HepG2 (cell line): ENCODE data around the gene NID1.

Experiments
- FOXC1 ChIP-seq: sonication (generic); formaldehyde crosslinking; IDR thresholded peaks from 2 replicates; pipeline ENCODE4 v1.8.0; 2022; ENCODE audit warnings: mild to moderate bottlenecking, missing genetic modification reagents, borderline replicate concordance
- SMC3 ChIP-seq: IDR thresholded peaks from 2 replicates; pipeline ENCODE4 v1.6.1; 2011; ENCODE audit warnings: low read length, improper control_type of control experiment
- ZMYM2 ChIP-seq: sonication (generic); formaldehyde crosslinking; IDR thresholded peaks from 2 replicates; pipeline ENCODE4 v1.8.0; 2022; ENCODE audit warnings: mild to moderate bottlenecking, missing genetic modification reagents

GRCh38 chr1:236103646-236104218 lies 38.8 kb upstream of the NID1 start:
- TF ChIP-seq ZMYM2 (no peak), FOXC1 (CRISPR knock-in tag) (no peak), SMC3 (peak; percentile 72)
